Fibroblast of gingiva (primary cell): Measurements from ENCODE around the gene PTPRN2.

Experiments
- DNase-seq: peaks from one replicate; pipeline ENCODE4 v3.0.0-alpha.2; 2011; ENCODE audit warnings: low read depth

PTPRN2 gene

DNA sequence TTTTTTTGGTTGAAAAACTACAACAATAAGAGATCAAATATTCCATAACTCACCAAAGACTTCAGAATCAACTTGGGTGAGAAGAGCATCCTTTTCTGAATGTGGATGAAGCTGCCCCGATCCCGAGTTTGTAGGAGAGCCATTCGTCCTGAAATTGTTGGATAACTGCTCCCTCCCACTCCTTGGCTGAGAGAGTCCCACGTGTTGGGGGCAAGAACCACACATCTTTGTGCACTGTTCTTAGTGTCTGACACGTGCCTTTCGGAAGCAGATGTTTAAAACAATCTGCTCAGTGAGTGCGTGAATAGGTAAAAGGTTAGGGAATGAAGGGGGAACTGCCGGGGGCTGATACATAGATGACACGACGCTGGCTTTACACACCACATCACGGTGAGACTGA lies 575.7 kb downstream of the PTPRN2 start:
- DNase-seq = no peak

DNA sequence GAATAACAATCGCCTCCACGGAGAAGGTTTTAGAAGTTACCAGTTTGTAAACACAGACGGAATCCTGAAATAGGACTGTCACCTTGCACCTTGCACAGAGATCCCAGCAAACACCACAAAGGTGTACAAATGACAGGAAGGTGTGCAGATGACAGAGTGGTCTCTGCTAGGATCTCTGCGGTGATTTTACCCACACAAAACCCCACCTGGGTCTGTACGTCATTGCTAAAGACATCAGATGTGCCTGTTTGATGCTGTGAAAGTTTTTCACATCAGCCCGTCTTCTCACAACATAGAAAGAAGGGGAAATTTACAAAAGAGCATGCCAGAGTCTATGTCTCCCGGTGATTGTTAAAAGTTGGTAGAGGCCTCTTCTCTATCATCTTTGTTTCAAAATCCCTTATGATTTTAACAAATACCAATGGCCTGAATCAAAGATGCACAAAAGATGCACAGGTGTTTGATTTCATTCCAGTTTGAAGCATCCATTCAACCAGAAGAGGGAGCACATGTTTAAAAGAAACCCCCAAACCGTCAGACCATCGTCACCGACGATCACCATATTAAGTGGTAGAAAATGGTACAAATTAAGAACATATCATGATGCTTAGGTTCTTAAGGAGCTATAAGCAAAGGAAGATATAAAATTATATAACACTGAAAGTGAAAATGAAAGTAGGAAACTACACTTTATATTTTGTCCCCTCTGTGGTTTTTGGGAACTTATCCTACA lies 576.5 kb downstream of the PTPRN2 start:
- no peak for DNase-seq

DNA sequence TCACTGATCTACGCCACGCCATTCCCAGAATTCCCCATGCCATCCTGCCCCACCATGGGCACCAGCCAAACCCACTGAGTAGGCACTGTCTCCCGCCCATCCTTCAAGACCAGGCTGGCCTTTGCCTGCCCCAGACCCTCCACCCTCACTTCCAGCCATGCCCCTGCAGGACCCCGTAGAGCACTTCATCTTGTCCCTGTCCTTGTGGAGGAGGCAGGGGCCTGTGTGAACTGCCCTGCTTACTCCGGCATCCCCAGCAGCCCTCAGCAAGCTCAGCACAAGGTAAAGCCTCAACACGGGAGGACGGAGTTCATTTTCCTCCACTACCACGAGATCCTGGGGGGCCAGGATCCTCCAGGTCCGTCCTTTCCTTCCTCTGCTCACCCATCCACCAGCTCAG lies 577.7 kb downstream of the PTPRN2 start:
- DNase-seq = no peak

DNA sequence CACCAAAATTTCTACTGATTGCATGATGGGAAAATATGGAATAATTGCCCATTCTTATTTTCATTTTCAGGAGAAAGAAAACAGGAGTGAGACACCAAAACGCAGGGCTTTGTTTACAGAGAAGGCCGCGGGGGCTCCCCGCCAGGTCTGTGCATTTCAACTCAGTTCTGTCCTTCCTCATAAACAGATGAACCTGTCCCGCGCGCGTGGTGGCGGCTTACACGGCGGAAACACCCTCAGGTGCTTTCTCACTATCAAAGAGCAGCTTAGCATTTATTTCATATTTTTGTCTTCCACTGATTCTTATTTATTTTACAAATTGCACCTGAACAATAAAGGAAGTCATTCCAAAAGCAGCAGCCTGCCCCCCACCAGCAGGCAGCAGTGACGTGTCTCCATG lies 579.4 kb downstream of the PTPRN2 start:
- no peak for DNase-seq

DNA sequence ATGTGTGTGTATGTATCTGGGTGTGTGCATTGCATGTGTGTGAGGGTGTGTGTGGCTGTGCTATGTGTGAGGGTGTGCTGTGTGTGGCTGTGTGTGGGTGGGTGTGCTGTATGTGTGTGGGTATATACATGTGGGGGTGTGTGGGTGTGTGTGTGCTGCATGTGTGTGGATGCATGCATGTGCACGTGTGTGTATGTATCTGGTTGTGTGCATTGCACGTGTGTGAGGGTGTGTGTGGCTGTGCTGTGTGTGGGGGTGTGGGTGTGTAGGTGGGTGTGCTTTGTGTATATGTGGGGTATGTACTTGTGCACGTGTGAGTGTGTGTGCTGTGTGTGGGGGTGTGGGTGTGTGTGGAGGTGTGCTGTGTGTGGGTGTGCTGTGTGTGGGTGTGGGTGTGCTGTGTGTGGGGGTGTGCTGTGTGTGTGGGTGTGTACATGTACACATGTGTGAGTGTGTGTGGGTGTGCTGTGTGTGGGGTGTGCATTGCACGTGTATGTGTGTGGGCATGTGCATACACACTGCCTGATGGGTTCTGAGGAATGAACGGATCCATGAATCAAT lies 579.8 kb downstream of the PTPRN2 start:
- DNase-seq = no peak

DNA sequence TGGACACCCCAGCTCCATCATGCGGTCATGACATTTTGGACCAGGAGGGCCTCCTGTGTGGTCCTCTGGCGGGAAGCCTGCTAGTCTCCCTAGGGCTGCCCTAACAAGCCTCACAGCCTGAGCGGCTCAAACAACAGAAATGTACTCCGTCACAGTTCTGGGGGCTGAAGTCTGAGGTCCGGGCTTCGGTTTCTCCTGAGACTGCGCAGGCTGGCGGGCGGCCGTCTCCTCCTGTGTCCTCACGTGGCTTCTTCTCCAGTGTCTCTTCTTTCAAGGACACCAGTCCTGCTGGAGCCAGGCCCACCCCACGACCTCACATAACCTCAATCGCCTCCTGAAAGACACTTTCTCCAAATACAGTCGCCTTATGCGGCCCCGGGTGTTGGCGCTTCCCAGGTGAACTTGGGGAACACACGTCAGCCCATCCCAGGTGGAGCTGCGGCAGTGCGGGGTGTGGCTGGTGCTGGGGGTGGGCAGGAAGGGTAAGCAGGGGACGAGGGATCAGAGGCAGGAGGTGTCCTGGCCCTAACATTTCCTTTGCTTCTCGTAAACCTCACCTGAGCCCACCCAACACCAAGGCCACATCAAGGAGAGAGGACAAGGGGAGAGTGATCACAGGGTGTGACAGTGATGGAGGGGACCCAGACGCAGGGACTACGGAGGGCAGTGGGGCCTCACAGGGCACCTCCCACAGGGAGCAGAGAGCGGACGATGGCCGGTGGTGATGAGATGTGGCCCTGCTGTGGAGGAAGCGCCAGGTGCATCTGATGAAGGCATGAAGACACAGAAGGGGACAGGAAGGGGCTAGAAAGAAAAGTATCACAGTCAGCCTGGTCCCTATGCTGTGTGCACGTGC lies 580.6 kb downstream of the PTPRN2 start:
- no peak for DNase-seq

DNA sequence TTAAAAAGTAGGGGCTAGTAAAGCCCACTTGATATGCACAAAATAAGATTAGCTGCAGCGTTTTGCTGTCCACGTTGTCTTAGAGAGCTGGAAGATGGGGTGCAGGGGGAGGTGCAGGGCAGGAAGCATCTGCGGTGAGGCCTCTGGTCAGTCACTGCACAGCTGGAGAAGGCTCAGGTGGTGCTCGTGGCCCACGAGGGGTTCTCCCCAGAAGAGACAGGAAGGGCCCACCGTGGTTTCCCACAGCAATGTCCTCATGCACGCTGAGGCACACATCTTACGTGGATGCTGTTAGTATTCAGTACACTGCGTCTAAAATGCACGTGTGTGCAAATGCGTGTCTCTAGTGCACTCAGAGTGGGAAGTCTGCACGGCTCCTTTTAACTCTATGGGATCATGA lies 582.1 kb downstream of the PTPRN2 start:
- DNase-seq = no peak

DNA sequence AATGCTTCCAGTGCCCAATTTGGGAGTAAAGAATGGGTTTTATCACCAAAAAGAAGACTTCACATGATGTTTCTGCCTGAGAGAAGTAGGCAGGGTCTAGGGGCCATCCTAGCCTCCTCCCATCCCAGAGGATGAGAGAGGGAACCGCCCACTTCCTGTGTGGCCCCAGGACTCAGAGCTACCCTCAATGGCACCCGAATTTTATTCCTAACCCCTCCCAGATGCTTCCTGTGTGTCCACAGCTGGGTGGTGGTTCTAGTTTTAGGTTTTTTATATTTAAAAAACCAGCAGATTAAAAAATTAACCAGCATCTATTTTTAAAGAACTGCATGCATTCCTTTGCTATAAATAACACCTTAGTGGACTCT lies 583.5 kb downstream of the PTPRN2 start:
- no peak for DNase-seq

DNA sequence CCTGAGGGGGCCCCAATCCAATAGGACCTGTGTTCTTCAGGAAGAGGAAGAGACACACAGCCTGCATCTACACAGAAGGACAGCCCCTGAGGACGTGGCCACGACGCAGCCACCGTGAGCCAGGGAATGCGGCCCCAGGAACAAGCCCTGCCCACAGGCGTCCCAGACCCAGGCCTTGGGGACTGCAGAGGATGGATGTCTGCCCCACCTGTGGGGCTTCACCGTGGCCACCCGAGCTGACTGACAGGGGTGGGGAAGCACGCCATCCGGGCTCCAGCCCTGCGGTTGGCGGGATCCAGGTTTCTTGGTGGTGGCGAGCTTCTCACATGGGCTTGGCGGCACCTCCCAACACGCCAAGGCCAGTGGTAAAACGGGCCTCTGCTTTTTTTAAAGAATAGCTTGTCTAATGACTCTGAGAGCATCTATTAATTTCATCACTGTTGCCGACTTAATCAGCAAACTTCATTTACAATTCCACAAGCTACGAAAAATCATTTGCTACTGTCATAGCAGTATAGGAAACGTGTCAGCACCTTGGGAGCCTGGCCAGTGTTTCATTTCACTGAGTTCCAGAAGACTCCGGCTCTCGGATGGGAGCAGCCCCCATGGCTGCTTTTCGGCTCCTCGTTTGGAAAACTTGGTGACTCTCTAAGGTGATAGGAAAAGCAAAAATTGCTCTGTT lies 584.0 kb downstream of the PTPRN2 start:
- DNase-seq = no peak

DNA sequence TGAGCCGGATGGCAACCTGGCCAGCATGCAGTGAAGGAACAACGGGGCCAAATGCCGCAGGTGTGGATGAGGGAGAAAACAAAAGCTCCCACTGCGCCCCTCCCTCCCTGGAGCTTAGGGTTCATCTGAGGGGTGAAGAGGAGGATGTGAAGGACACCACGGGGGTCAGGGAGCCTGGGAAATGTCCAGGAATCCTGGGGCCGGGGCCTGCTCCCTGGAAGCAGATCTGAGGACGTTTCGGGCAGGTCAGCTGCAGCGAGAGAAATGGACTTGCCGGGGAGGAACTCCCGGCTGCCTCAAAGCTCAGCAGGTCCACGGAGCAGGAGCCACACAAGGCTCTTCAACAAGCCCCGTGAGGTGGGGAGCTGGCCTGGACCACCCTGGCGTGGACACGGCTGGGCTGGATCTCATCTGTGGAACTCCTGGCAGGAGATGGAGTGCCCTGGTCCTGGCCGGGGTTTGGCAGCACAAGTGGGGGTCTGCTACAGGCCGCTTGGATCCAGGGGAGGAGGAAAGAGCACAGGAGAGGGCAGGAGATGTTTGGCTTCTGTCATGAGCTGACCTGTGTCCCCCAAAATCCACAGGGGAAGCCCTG lies 585.0 kb downstream of the PTPRN2 start:
- DNase-seq = no peak

DNA sequence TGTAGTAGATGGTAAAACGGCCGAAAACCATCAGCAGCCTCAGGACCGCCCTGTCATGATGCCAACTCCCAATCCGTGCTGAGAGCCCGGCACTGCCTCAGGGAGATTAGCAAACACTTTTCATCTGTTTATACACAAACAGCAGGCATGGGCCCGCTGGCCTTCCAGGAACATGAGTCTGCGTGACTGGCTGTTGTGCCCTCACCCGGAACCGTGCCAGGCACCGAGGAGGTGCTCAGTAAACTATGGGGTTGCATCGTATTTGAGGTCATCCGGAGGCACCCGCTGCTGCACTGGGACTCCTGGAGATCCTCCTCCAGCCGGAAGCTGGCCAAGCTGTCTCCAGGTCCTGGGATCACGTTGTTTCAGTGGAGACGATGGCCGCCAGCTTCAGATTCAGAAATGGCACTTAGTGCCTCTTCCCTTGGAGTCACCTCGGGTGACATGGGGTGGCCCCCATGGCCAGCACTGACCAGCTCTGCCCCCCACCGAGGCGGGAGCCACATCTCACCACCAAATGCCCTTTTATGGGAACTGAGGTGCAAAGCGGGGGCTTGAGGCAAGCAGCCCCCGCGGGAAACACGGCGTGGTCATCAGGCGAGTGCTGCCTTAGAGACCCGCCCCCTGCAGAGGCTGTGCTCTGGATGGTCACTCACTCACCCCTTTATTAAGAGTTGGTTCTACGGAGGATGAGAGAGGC lies 585.9 kb downstream of the PTPRN2 start:
- no peak for DNase-seq

DNA sequence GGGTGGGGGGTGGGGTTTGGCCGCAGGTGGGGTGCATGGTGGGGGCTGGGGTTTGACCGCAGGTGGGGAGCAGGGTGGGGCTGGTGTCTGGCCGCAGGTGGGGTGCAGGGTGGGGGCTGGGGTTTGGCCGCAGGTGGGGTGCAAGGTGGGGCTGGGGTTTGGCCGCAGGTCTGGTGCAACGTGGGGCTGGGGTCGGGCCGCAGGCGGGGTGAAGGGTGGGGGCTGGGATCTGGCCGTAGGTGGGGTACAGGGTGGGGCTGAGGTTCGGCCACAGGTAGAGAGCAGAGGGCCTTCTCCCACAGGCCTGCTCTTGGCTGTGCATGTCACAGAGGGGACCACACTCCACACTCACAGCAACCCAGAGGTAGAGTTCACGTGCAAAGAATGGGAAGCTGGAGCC lies 586.6 kb downstream of the PTPRN2 start:
- no peak for DNase-seq

DNA sequence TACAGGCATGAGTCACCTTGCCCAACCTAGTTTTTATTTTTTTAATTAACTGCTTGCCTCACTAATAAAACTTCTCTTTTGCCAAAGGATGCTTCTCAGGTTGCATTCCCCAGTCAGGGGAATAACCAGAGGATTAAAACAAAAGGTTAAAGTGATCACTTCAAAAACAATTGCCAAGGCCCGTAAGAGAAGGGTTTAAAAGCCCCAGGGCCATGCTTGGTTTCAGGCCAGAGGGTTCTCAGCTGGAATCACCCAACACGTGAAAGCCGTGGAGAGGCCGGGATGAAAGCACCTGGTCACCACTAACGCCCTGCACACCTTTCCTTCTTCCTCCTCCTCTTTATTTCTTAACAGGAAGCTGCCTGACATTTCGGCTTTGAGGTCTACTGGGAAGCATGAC lies 587.5 kb downstream of the PTPRN2 start:
- no peak for DNase-seq

DNA sequence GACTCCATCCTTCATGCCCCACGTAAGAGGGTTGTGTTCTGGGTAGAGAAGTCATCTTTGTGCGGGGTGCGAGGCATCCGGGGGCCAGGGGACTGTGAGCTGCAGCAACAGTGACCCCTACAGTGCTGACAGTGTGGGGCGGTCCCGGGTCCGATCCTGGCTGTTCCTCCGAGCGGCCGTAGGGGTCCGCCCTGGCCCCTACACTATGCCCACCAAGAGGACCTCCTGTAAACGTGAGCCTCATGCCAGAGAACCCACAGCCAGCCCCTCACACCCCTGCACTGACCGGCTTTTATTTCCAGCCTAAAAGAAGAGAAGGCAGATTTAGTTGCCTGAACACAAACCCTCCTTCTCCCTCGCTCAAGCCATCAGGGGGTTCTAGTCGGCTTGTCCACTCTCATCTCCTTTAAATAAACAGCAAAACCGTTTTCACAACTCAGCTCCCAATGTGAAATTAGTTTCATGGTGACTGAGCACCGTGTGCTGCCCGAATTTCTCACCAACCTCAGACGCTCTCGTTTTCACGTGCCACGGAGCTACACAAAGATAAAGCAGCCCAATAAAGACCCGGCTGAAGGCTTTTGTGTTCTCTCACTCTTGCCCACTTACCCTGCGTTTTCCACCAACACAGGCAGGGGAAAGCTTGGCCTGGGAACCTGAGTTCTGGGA lies 588.6 kb downstream of the PTPRN2 start:
- no peak for DNase-seq

DNA sequence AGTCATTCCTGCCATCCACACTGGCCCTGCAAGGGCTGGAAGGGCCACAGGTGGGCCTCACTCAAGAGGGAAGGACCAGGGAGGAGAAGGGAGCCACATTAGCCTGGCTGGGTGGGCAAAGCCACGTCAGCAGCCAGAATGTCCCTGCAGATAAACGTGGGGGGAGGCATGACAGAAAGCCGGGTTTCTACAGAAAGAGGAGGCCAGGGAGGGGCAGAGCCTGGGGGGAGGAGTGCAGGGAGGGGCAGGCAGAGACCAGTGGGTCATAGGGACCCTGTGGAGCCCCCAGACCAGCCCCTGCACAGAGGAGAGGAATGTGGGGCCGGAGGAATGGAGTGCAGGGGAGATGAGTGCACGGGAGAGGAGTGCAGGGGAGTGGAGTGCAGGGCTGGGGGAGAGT lies 590.2 kb downstream of the PTPRN2 start:
- no peak for DNase-seq

DNA sequence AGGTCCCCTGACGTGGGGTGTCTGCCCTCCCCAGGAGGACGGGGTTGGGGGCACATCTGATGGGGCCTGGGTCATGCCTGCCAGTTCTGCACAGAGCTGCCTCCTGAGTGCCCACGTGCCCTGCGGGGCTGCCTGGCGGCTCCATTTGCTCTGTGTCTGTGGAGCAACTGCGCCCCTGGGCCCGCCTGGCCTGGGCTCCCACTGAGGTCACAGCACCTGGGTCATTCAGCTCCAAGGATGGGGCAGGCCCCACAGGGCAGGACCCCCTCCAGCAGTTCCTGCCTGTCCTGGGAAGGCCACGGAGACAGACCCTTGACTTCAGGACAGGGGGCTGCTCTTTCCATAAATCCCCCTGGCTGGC lies 590.6 kb downstream of the PTPRN2 start:
- DNase-seq = no peak

DNA sequence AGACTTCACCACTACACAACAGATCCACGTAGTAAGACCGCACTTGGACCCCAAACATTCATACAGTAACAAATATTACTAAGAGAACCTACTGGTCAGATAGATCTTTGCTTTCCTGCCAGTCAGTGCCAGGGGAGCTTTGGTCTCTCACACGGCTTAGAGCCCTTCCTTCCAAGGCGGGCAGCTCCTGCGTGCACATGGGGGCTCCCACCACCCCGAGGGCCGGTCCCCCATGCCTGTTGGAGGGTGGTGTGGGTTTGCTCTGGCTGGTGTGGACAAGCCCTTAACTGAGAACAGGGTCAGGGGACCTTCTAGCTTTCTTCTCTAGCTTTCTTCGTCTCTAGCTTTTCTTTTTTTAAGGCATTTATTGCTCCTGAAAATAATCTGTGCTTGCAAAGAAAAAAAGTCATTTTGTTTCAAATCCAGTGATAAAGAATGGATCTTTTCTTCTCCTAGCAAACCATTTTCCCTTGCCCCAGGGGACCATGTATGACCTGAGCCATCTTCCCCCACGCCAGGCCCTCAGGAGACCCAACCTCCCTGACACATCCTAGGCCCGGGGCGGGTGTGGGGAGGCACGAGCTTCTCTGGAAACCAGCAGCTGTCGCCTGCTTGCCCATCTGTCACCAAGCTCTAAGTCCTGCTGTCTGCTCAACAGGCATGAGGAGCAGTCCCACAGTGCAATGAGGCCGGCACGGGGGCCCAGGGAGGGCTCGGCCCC lies 591.1 kb downstream of the PTPRN2 start:
- DNase-seq = no peak

DNA sequence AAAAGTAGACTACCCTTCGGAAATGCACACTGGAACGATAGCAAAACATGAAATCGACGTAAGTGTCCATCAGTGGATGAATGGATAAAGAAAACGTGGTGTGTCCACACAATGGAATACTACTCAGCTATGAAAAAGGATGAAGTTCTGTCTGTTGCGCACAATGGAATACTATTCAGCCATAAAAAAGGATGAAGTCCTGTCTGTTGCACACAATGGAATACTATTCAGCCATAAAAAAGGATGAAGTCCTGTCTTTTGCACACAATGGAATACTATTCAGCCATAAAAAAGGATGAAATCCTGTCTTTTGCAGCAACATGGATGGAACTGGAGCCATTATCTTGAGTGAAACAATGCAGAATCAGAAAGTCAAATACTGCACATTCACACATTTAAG lies 591.8 kb downstream of the PTPRN2 start:
- DNase-seq = no peak

DNA sequence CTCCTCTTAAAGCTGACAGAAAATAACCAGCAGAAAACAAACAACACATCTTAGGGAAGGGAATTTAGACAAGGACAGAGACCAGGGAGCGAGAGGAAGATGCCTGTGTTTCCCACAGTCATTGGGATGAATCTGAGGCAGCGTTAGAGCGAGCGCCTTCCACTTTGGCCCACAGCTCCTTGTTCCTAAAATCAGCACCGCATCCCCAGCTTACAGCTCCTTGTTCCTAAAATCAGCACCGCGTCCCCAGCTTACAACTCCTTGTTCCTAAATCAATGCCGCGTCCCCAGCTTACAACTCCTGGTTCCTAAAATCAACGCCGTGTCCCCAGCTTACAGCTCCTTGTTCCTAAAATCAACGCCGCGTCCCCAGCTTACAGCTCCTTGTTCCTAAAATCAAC lies 593.3 kb downstream of the PTPRN2 start:
- DNase-seq = no peak

DNA sequence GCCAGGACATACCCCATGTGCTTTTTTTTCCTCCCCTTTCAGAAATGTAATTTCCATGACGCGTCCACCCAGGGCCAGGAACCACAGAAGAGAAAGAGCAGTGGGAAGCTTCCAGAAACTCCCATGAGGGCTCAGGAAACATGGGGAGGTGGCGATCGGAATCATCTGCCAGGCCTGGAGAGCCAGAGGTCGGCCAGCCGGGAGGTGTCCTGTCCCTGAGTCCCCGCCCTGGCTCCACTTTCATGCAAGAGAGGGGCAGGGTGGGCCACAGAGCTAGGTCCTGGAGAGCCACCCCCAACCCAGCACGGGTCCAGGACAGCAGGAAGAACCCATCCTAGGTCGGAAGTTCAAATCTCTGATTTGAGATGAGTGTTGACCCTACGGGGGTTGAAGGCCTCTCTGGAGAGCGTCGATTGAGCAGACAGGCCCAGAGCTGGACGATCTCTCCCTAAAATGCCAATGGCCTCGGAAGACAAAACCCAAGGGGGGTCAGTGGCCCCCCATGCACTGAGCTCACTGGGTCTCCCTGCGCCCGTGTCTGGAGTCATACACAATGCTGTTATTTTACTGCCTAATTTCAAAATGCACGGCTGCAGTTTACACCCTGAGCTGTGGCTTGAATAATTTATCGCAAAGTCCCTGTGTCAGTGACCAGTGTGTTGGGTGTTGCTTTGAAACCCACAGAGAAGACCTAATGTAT lies 594.1 kb downstream of the PTPRN2 start:
- DNase-seq = no peak
